ENCODE measurements around the gene VPS33A.
"Not testable (repeated sequence)": the region's sequence is repeated elsewhere in the genome, so short reads cannot be mapped to it uniquely, and the experiment has no call there.

Gene VPS33A

GRCh38 chr12:122266230-122266901 is at the start of gene VPS33A:
VPS33A (minus strand) TSS chr12:122266494; CDS start chr12:122266408, 86 bp downstream.
- peak; percentile 98 for DNase-seq

DNA sequence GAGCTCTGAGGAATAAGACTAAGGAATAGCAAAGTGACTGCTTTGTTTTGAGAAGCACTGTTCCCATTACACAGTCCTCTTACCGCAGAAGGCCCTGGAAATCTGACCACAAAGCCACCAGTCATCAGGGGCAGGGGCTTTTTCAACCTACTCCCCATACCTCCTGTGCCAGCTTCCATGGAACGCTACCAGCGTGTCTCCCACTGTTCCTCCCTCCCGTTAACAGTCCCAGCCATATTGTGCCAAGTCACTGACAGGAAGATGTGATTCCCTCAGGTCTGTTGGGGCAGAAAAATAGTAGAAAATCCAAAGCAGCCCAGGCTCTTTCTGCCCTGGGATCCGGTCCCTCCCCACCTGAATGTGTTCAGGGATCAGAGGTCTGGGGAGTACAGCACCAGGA is 46.6 kb upstream of the VPS33A start:
- no peak for DNase-seq

DNA sequence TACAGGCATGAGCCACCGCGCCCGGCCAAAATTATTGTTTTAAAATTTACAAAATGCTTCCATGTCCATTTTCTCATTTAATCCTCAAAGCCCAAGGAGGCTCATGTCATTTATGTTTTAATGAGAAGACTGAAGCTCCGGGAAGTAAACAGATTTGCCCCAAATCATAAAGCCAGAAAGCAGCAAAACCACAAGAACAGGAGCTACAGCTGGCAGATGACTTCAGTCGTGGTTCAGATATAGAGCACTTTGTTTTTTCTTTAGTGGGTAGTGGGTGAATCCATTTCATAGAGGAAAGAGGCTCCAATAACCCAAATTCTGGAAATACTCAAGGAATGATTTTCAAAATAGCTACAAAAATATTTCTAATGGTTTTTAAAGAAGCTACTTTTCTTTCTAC is 45.4 kb upstream of the VPS33A start:
- DNase-seq = no peak

GRCh38 chr12:122310626-122311333 is 44.5 kb upstream of the VPS33A start:
- no peak for DNase-seq

DNA sequence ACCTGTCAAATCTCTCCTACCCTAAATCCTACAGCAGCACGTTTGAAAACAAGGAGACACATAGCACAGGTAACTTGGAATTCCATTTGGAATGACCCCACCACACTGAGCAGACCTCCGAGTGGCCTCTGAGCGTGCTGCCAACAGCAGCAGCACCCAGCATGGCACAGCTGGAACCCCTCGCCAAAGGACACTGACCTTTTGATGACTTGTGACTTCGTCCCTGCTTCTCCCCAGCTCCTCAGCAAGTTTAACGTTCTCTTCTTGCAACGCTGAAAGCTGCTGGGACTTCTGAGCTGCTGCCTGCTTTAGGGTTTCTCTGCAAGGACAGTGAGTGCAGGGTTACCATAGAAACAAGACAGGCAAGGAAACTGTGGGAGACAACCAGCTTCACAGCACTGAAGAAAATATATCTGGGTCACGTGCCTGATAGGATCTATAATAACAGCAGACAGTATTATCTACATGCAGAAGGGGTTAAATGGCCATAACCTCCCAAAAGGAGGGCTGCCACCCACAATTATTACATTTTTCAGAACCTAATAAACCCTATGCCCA is 43.3 kb upstream of the VPS33A start:
- no peak for DNase-seq

- DNase-seq = no peak
Measured at GRCh38 chr12:122308811-122309210, 42.5 kb upstream of the VPS33A start.

DNA sequence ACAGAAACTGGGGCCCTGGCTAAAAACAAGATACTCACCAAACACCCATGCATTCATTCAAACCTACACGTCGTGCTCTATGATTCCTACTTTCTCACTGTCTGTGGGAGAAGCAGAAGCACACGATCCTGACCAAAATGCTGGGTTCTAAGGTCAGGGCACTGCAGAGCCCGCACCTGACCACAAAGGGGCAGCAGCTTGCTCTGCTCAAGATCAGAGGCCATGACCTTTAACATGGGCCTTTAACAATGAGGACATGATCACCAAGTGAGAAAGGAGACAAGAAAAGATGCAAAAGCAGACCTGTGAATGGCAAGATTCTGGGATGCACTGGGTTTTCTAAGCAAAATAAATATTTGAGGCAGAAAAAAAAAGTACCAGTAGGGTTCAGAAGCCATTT is 40.1 kb upstream of the VPS33A start:
- DNase-seq = peak; percentile 30

GRCh38 chr12:122304924-122305323 is 38.6 kb upstream of the VPS33A start:
- DNase-seq = peak; percentile 90

DNA sequence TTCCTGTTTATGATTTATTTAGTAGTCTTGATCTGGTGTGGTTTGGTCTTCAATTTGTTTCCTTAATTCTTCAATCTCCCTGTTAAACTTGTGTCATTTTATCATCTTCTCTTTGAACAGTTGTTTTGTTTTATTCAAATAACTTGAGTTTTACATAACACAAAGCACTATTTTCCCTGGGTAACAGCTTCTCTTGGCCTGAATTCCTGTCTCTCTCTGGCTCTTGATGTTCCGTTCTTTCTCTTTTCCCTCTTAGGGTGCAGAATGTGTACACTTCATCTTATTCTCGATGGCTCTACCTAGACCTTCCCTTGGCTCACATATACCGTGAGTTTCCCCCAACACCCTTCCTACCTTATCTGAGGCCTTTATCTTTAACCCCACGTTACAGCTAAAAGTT is 36.8 kb upstream of the VPS33A start:
- no peak for DNase-seq

GRCh38 chr12:122298071-122298748 is 31.9 kb upstream of the VPS33A start:
- DNase-seq = no peak

DNA sequence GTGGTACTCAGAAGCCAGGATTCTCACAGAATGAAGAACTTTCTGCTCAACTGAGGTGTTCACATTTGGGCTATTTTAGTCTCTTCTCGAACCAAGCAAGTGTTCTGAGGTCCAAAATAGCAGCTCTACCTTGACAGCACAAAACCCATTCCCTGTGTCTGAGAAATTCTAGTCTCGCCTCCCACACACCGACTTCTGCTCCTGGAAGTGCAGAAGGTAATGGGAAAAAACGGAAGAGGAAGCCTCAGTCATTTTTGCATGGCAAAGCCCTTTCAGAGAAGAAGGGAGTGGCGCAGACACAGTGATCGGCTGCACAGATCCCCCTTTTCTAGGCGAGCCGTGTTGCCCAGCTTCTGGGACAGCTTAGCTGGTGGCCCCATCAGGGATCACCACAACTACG is 31.2 kb upstream of the VPS33A start:
- DNase-seq = no peak

DNA sequence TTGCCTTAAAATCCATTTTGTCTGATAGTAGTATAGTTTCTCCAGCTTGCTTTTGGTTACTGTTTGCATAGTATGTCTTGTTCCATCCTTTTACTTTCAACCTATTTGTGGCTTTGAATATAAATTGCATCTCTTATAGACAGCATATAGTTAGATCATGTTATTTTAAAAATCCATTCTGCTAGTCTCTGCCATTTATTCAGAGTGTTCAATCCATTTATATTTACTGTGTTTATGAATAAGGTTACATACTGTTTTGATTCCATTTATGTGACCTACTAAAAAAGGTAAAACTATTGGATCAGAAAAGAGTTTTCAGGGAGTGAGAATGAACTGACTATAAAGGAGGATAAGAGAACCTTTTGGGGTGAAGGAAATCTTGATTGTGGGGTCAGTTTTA is 29.6 kb upstream of the VPS33A start:
- DNase-seq = no peak

DNA sequence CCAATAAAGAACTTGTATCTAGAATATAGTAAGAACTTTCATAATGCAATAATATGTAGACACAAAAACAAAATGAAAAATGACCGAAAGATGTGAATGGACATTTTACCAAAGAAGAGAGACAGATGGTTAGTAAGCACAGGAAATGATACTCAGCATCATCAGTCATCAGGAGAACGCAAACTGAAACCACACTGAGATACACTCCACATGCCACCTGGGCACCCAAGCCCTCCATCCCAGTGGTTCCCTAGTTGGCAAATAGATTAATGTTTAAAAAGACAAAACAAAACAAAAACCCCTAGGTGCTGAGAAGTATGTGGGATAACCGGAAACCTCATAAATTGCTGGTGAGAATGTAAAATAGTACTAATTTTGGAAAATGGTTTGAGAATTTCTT is 26.8 kb upstream of the VPS33A start:
- DNase-seq = no peak

- DNase-seq = no peak
Measured at GRCh38 chr12:122291431-122291830, 25.1 kb upstream of the VPS33A start.

DNA sequence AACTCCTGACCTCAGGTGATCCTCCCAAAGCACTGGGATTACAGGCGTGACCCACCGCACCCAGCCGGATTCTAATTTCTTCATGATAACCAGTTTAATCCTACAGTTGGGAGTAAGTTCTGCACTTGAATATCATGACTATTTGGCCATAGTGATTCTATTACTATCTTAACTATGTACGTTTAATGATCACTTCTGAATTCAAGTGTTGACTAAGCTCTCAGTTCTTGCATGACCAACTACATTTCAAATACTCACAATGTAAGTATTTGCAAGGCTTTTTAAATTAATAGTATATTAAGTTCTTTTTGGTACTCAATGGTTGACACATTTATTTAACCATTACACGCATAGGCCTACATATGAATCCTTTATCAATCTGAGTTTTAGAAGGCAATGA is 17.4 kb upstream of the VPS33A start:
- DNase-seq = no peak

GRCh38 chr12:122282061-122282460 is 15.8 kb upstream of the VPS33A start:
- DNase-seq = peak; percentile 58

DNA sequence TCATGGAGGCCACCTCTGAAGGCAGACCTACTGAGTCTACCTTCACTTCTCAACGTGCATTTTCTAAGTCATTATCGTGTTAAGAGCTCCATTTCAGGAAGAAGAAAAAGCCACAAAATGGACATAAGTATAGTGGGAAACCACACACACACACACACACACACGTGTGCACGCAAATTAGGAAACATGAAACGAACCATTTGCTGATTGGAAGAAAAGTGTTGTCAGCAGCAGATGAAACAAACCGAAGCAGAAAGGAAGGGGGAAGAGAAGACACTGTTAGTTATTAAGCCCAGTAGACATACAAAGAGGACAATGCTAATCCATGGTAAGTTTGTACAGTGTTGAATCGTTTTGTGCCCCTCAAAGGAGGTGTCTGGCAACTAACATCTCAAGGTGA is 9.9 kb upstream of the VPS33A start:
- DNase-seq = no peak

DNA sequence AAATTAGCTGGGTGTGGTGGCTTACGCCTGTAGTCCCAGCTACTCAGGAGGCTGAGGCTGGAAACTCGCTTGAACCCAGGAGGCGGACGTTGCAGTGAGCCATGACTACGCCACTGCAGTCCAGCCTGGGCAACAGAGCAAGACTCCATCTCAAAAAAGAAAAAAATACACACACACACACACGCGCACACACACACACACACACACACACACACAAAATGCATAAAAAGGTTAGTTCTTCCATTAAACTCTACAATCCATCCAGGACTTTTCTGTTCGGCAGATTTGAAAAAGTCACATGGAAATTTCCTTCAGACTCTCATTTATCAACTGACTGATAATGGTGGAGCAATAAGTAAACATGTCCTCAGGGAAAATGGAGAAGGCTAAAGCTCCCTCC is 9.2 kb upstream of the VPS33A start:
- DNase-seq = no peak

- DNase-seq = peak; percentile 69
Measured at GRCh38 chr12:122265886-122266229, 436 bp downstream of the VPS33A start.

DNA sequence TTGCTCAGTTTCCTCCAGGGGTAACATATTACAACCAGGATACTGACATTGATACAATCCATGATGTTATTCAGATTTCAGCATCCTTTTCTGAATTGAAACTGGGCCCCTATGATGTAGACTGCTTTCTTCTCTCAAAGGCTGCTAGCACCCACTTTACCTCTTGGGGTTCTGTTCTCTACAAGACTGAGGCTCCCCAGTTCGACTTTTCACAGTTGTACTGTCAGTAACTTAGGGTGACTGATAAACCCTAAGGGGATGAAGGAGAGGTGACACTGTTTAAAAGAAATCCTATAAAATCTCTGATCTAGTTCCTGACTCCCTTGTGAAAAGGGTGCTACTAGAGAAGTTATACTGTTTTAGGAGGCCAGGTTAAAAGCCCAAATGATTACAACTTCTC is 818 bp downstream of the VPS33A start:
- DNase-seq = no peak

- DNase-seq = not testable (repeated sequence)
Measured at GRCh38 chr12:122260735-122261134, 5.6 kb downstream of the VPS33A start.

DNA sequence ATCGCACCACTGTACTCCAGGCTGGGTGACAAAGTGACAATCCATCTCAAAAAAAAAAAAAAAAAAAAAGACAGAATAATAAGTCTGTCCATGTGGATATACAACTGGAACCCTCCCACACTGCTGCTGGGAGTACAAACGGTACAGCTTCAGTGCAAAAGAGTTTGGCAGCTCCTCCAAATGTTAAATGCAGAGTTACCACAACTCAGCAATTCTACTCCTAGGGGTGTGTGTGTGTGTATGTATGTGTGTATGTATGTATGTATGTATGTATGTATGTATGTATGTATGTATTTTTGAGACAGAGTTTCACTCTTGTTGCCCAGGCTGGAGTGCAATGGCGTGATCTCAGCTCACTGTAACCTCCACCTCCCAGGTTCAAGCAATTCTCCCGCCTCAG is 7.4 kb downstream of the VPS33A start:
- not testable (repeated sequence) for DNase-seq

DNA sequence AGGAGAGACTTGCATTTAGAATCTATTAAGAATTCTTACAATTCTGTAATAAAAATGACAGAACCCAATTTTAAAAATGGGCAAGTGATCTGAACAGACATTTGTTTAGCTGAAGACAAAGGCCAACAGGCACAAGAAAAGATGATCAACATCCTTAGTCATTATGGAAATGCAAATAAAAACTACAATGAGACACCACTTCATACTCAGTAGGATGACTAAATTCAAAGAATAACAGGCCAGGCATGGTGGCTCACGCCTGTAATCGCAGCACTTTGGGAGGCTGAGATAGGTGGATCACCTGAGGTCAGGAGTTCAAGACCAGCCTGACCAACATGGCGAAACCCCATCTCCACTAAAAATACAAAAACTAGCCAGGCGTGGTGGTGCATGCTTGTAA is 7.8 kb downstream of the VPS33A start:
- not testable (repeated sequence) for DNase-seq

GRCh38 chr12:122250536-122250935 is 15.8 kb downstream of the VPS33A start:
- no peak for DNase-seq

All from NCI-H146 (cell line).